ENCODE data around the gene DTX3L.

- no peak for TF ChIP-seq FOXA1 (IDR thresholded peaks at IDR 0.05)
- no peak for TF ChIP-seq FOXK2 (IDR thresholded peaks at IDR 0.05)
- no peak for TF ChIP-seq SUZ12 (IDR thresholded peaks at IDR 0.05)
- TF ChIP-seq BHLHE40 (IDR thresholded peaks at IDR 0.05; ENCODE audit: borderline replicate concordance), result no peak
- no peak for TF ChIP-seq HDGF (IDR thresholded peaks at IDR 0.05; ENCODE audit: borderline replicate concordance)
- no peak for TF ChIP-seq ZNF384 (IDR thresholded peaks at IDR 0.05)
- TF ChIP-seq TARDBP (IDR thresholded peaks at IDR 0.05), result no peak
- no peak for TF ChIP-seq ELF4 (IDR thresholded peaks at IDR 0.05)
- no peak for TF ChIP-seq SP1 (IDR thresholded peaks at IDR 0.05)
- TF ChIP-seq PKNOX1 (IDR thresholded peaks at IDR 0.05), result no peak
- TF ChIP-seq FOXM1 (IDR thresholded peaks at IDR 0.05; ENCODE audit: borderline replicate concordance), result no peak
- no peak for TF ChIP-seq ARNT (IDR thresholded peaks at IDR 0.05)
- no peak for TF ChIP-seq CTBP1 (IDR thresholded peaks at IDR 0.05; ENCODE audit: borderline replicate concordance)
These were observed 34.0 kb downstream of the DTX3L start for GRCh38 chr3:122598151-122598550.
